GM18505 (cell line): ENCODE measurements around the gene WDR89.
"Not testable (repeated sequence)": the region's sequence is repeated elsewhere in the genome, so short reads cannot be mapped to it uniquely, and the experiment has no call there.

Experiments used
- ATAC-seq: cut with Tn5 transposase; IDR thresholded peaks from one replicate; pipeline ENCODE4 v1.9.1; 2021; ENCODE audit not compliant: unreplicated experiment
- POLR2A ChIP-seq: IDR thresholded peaks from 4 replicates; pipeline ENCODE4 v1.6.1; 2011; ENCODE audit warnings: borderline replicate concordance; ENCODE audit not compliant: insufficient read depth, insufficient read length; ENCODE audit errors: extremely low read depth

The WDR89 gene

GRCh38 chr14:63598807-63599206, 42.9 kb downstream of the WDR89 start:
- no peak for ATAC-seq

GRCh38 chr14:63596998-63597658, 44.5 kb downstream of the WDR89 start:
- no peak for TF ChIP-seq POLR2A
- ATAC-seq, result no peak

More at GRCh38 chr14:63598807-63599206, 42.9 kb downstream of the WDR89 start:
- no peak for TF ChIP-seq POLR2A

DNA sequence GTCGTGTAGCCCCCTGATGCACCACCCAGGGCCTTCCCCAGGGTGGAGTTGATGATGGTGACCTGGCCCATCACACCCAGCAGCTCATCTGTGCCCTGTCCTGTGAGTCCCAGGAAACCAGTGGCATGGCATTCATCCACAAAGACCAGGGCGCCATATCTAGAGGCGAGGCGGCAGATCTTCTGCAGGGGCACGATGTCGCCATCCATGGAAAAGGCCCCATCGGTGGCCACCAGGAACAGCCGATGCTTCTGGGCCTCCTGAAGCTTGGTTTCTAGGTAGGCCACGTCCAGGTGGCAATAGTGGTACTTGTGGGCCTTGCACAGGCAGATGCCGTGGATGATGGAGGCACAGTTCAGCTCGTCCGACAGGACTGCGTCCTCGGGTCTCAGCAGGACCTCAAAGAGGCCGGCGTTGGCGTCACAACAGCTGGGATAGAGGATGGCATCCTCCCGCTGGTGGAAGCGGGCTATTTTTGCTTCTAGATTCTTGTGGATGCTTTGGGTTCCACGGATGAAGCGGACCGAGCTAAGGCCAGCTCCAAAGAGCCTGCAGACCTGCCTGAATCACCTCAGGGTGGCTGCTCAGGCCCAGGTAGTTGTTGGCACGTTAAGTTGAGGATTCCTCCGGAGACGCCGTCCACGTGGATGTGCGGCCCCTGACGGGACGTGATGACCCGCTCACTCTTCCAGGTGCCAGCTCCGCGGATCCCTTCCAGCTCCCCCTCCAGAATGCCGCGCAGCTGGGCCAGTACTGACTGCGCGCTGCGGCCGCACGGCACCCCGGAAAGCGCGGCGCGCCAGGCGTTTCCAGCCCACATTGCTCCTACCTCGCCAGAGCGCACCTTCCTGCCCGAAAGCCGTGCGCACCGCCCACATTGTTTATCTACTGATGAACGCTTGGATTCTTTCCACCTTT, 47.0 kb downstream of the WDR89 start:
- TF ChIP-seq POLR2A, result no peak
- no peak for ATAC-seq

DNA sequence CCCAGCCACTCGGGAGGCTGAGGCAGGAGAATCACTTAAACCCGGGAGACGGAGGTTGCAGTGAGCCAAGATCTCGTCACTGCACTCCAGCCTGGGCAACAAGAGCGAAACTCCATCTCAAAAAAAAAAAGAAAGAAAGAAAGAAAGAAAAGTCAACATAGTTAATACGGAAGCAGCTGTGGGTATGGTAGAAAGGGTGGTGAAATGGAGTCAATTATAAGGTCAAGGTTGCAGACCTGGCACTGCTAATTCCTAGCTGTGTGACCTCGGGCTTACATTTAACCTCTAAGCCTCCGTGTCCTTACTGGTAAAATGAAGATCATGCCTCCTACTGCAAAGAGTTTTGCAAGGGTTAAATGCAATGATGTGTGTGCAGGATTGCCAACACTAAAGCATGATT, 58.6 kb downstream of the WDR89 start:
- ATAC-seq, result not testable (repeated sequence)

DNA sequence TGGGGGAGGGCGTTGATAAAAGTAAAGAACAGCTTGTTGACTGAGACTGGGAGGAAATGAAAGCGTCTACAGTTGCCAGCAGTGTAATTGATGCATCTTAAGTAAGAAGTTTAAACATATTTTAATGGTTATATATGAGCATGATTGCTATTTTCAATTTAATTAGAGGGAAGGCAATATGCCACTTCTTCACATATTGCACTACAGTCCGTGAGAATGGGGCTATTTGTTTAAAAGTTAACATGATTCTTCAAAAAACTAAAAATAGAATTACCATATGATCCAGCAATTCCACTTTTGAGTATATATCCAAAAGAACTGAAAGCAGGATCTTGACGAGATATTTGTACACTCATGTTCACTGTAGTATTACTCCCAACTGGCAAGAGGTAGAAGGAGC, 60.2 kb downstream of the WDR89 start:
- no peak for TF ChIP-seq POLR2A
- no peak for ATAC-seq

DNA sequence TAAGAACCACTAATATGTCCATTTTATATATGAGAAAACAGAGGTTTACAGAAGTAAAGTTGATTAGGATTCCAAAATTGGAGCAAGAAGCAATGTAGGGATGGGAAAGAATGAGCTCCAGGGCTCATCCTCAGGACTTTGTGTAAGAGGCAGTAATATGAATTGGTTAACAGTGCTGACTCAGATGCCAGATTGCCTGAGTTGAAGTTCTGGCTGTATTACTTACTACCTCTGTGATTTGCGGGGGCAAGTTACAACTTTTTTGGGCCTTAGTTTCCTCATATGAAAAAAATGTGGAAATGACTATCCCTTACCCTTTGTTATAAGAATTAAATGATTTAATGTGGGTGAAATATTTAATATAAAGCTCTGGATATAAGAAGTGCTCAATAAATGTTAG, 63.4 kb downstream of the WDR89 start:
- ATAC-seq, result no peak
- TF ChIP-seq POLR2A, result no peak

GRCh38 chr14:63573581-63573980, 68.1 kb downstream of the WDR89 start:
- no peak for ATAC-seq
- no peak for TF ChIP-seq POLR2A

- ATAC-seq, result no peak
Measured at GRCh38 chr14:63565448-63565847, 76.2 kb downstream of the WDR89 start.

GRCh38 chr14:63564318-63564717, 77.4 kb downstream of the WDR89 start:
- no peak for ATAC-seq
- TF ChIP-seq POLR2A, result no peak

More at GRCh38 chr14:63565448-63565847, 76.2 kb downstream of the WDR89 start:
- no peak for TF ChIP-seq POLR2A

DNA sequence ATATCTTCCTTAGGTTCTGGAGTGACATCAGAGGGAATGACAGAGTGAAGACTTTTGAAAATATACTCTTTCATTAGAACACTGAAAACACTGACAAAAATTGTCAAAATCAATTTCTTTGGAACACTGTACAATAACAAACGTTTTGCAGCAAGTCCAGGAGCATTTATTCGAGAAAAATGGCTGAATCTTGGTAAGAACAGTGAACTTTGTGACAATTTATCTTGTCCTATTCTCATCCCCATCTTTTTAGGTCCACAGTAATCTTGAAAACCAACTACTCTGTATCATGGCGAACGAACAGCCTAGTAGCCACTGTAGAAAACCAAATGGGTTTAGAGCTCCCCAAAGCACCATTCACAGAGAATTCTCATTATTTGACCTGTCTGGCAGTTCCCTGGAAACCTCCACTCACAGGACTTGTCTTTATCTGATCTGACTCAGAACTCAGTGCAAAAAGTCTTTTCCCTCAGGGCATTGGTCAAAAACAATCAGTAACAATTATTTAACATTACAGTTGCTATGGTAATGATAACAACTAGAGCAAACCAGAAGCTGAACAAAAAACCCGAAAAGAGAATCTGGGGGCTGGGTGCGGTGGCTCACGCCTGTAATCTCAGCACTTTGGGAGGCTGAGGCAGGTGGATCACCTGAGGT, 78.2 kb downstream of the WDR89 start:
- no peak for ATAC-seq
- TF ChIP-seq POLR2A, result no peak

DNA sequence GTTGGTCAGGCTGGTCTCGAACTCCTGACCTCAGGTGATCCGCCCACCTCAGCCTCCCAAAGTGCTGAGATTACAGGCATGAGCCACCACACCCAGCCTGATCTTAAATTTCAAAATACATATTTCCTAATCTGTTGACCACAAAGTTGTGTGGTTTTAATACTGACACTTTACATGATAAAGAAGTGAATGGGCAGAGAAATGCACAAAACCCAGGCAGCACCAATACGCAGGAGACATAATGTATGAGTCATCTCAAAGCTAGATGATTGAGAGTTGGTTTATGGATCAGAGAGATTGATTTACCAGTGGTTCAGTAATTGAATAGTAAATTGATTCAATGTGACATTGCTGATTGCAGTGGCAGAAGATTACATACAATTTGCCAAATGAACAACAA, 79.3 kb downstream of the WDR89 start:
- TF ChIP-seq POLR2A, result no peak
- ATAC-seq, result no peak

GRCh38 chr14:63555572-63555971, 86.1 kb downstream of the WDR89 start:
- TF ChIP-seq POLR2A, result no peak

GRCh38 chr14:63551332-63551731, 90.3 kb downstream of the WDR89 start:
- no peak for ATAC-seq
- no peak for TF ChIP-seq POLR2A

More at GRCh38 chr14:63555572-63555971, 86.1 kb downstream of the WDR89 start:
- ATAC-seq, result no peak
